ENCODE results near the gene ADCY10.

ADCY10 gene

DNA sequence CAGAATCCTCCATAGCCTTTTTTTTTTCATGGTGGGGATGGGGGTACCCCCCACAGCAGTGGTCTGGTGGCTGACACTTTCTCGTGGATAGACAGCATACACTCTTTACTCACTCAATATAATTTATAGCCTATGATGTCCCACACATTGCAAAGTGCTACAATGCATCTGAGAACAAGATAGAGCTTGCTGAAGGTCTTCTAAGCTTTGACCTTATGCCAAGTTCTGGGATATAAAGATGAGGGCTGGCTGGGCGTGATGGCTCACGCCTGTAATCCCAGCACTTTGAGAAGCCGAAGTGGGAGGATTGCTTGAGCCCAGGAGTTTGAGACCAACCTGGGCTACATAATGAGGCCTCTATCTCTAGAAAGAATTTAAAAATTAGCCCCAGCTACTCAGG lies 114.2 kb downstream of the ADCY10 start:
- Histone ChIP-seq H3K4me1 (ENCODE audit: low read length) (peaks cover 18% of the 10 kb centered on the region), H3K4me3 (ENCODE audit: low read length) (no peak overlapping the region)
- TF ChIP-seq EZH2phosphoT487 (IDR thresholded peaks at IDR 0.05; ENCODE audit: low read depth) = no peak

GRCh38 chr1:167798952-167799351 lies 115.0 kb downstream of the ADCY10 start:
- Histone ChIP-seq H3K4me1 (ENCODE audit: low read length) (peaks cover 10% of the 10 kb centered on the region), H4K20me1 (ENCODE audit: insufficient read depth, low read length) (no peaks in the 10 kb centered on the region), H3K9me3 (ENCODE audit: insufficient read depth, low read length) (no peaks in the 10 kb centered on the region), H3K36me3 (replicated peaks; ENCODE audit: low read depth, low read length) (no peaks in the 10 kb centered on the region), H2AFZ (ENCODE audit: low read depth, low read length) (no peak overlapping the region), H3K27me3 (ENCODE audit: low read depth, low read length) (no peaks in the 10 kb centered on the region), H3K79me2 (ENCODE audit: low read length) (no peaks in the 10 kb centered on the region), H3K27ac (ENCODE audit: low read length) (no peak overlapping the region), H3K9ac (ENCODE audit: low read length) (no peak overlapping the region), H3K4me3 (ENCODE audit: low read length) (no peak overlapping the region), H3K4me2 (ENCODE audit: low read length) (no peak overlapping the region)
- TF ChIP-seq EZH2phosphoT487 (IDR thresholded peaks at IDR 0.05; ENCODE audit: low read depth) (no peak), CTCF (IDR thresholded peaks at IDR 0.05; ENCODE audit: low read depth, low read length) (no peak)

More for the DNA sequence above, 114.2 kb downstream of the ADCY10 start:
- Histone ChIP-seq H3K4me2 (ENCODE audit: low read length) (no peak overlapping the region), H4K20me1 (ENCODE audit: insufficient read depth, low read length) (no peaks in the 10 kb centered on the region), H3K9me3 (ENCODE audit: insufficient read depth, low read length) (no peaks in the 10 kb centered on the region), H3K27ac (ENCODE audit: low read length) (no peak overlapping the region), H3K27me3 (ENCODE audit: low read depth, low read length) (no peaks in the 10 kb centered on the region), H2AFZ (ENCODE audit: low read depth, low read length) (no peak overlapping the region), H3K36me3 (replicated peaks; ENCODE audit: low read depth, low read length) (no peaks in the 10 kb centered on the region), H3K9ac (ENCODE audit: low read length) (no peak overlapping the region), H3K79me2 (ENCODE audit: low read length) (no peaks in the 10 kb centered on the region)

- Histone ChIP-seq H3K4me2 (ENCODE audit: low read length) (no peak overlapping the region), H3K4me1 (ENCODE audit: low read length) (no peaks in the 10 kb centered on the region), H3K9ac (ENCODE audit: low read length) (no peak overlapping the region)
Observed at GRCh38 chr1:167797015-167797414, 116.9 kb downstream of the ADCY10 start.

DNA sequence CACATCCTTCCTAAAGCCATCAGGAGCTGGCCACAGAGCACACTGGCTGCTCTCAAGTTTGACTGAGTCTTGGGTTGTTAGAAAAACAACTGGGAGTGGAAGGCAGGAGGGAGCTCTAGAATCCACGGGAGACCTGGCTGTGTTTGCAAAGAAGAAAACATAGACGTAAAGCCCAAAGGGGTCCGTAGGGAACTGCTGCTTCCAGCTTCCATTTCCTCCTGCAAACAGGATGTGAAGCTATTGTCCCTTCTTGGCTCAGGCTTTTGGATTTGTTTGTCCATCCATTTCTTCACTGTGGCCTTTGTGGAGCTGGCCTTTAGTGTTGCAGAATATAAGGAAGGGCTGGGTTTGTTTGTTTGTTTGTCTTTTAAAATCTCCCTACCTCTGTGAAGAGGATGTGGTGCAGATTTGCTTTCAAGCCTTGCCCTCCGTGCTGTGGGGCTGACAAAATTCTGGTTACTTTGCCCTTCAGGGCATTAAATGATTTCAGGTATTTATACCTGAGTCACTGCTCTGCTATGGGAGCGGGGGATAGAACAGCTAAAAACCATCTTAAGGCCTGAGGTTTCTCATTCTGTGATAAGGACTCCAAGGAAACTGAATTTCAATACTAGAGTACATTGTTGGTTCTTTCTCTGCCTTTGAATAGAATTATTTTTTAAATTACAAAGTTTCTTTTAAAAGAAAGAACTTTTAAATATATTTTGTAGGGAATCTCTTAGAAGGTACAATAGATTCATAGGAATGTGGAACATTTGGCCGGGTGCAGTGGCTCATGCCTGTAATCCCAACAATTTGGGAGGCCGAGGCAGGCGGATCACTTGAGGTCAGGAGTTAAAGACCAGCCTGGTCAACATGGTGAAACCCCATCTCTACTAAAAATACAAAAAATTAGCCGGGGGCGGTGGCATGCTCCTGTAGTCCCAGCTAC lies 117.9 kb downstream of the ADCY10 start:
- no peaks in the 10 kb centered on the region for H3K27me3 ChIP-seq (ENCODE audit: low read depth, low read length)
- no peak overlapping the region for H3K4me3 ChIP-seq (ENCODE audit: low read length)
- H3K27ac ChIP-seq (ENCODE audit: low read length) = no peak overlapping the region
- H3K9ac ChIP-seq (ENCODE audit: low read length) = no peak overlapping the region
- no peak overlapping the region for H2AFZ ChIP-seq (ENCODE audit: low read depth, low read length)
- no peaks in the 10 kb centered on the region for H3K4me1 ChIP-seq (ENCODE audit: low read length)
- H4K20me1 ChIP-seq (ENCODE audit: insufficient read depth, low read length) = no peaks in the 10 kb centered on the region
- no peaks in the 10 kb centered on the region for H3K9me3 ChIP-seq (ENCODE audit: insufficient read depth, low read length)
- peaks cover 10% of the 10 kb centered on the region for H3K36me3 ChIP-seq (replicated peaks; ENCODE audit: low read depth, low read length)
- TF ChIP-seq EZH2phosphoT487 (IDR thresholded peaks at IDR 0.05; ENCODE audit: low read depth) (no peak), CTCF (IDR thresholded peaks at IDR 0.05; ENCODE audit: low read depth, low read length) (no peak)
- H3K4me2 ChIP-seq (ENCODE audit: low read length) = no peak overlapping the region
- H3K79me2 ChIP-seq (ENCODE audit: low read length) = no peaks in the 10 kb centered on the region

More at GRCh38 chr1:167797015-167797414, 116.9 kb downstream of the ADCY10 start:
- H4K20me1 ChIP-seq (ENCODE audit: insufficient read depth, low read length) = no peaks in the 10 kb centered on the region
- no peak overlapping the region for H3K27ac ChIP-seq (ENCODE audit: low read length)
- no peak overlapping the region for H2AFZ ChIP-seq (ENCODE audit: low read depth, low read length)
- TF ChIP-seq EZH2phosphoT487 (IDR thresholded peaks at IDR 0.05; ENCODE audit: low read depth) (no peak), CTCF (IDR thresholded peaks at IDR 0.05; ENCODE audit: low read depth, low read length) (no peak)
- no peaks in the 10 kb centered on the region for H3K79me2 ChIP-seq (ENCODE audit: low read length)
- H3K36me3 ChIP-seq (replicated peaks; ENCODE audit: low read depth, low read length) = peaks cover 5% of the 10 kb centered on the region
- H3K4me3 ChIP-seq (ENCODE audit: low read length) = no peak overlapping the region
- H3K9me3 ChIP-seq (ENCODE audit: insufficient read depth, low read length) = no peaks in the 10 kb centered on the region
- H3K27me3 ChIP-seq (ENCODE audit: low read depth, low read length) = no peaks in the 10 kb centered on the region

Data from OCI-LY3 (cell line).